GM21528 (cell line): ENCODE measurements around the gene ZCCHC8.
"Not testable (repeated sequence)": the region's sequence is repeated elsewhere in the genome, so short reads cannot be mapped to it uniquely, and the experiment has no call there.

Experiments
- ATAC-seq: cut with Tn5 transposase; IDR thresholded peaks from one replicate; pipeline ENCODE4 v1.9.1; 2021; ENCODE audit warnings: mild to moderate bottlenecking, moderate library complexity; ENCODE audit not compliant: unreplicated experiment, low FRiP score

The ZCCHC8 gene

DNA sequence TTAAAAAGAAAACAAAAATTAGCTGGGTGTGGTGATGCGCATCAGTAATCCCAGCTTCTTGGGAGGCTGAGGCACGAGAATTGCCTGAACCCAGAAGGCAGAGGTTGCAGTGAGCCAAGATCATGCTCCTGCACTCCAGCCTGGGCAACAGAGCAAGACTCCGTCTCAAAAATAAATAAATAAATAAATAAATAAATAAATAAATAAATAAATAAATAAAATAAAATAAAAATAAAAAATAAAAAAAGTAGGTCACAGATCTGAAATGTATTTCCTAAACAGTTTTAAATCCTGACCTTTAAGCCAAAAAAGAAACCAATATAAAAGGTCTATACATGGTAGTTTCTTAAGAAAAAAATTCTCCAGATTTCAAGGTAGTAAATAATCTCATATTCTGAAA is 12.3 kb upstream of the ZCCHC8 start:
- ATAC-seq: not testable (repeated sequence)

DNA sequence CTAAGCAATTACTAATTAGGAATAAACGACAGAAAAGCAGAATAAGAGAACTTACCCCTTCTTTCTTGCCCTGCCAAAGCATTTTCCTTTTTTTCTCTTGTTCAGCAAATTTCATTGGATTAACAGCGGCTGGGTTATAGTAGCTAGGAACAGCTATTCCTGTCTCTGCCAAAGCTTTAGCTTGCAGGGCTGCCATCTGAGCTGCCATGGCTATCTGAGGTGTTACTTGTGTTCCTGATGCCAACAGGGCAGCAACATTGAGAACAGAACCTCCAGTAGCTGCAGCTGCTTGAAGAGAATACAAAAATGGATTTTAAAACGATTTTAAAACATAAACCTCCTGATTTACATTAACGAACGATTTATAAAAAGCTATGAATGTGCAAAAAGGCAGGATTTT is 7.4 kb upstream of the ZCCHC8 start:
- ATAC-seq: no peak

- ATAC-seq: no peak
These were observed 5.7 kb upstream of the ZCCHC8 start for GRCh38 chr12:122506393-122506938.

DNA sequence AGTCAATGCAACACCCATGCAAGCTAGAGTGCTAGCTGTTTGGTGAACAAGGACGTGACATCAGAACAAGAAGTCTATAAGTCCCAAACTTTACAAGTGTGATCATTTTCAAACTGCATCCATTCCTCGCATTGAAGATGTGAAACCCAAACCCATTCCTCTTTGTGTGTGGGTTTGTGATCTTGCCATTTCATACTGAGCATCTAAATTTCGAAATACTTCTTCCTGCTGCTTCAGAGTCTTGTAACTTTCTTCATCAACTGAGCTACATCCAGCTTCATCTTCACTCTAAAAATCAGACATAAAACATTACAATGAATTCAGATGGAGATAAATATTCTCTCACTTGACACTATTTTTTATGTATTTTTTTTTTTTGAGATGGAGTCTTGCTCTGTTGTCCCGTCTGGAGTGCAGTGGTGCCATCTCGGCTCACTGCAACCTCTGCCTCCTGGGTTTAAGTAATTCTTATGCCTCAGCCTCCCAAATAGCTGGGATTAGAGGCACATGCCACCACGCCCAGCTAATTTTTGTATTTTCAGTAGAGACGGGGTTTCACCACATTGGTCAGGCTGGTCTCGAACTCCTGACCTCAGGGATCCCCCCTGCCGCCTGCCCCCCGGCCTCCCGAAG is 4.8 kb upstream of the ZCCHC8 start:
- no peak for ATAC-seq

GRCh38 chr12:122503783-122504590 is 3.3 kb upstream of the ZCCHC8 start:
- no peak for ATAC-seq

DNA sequence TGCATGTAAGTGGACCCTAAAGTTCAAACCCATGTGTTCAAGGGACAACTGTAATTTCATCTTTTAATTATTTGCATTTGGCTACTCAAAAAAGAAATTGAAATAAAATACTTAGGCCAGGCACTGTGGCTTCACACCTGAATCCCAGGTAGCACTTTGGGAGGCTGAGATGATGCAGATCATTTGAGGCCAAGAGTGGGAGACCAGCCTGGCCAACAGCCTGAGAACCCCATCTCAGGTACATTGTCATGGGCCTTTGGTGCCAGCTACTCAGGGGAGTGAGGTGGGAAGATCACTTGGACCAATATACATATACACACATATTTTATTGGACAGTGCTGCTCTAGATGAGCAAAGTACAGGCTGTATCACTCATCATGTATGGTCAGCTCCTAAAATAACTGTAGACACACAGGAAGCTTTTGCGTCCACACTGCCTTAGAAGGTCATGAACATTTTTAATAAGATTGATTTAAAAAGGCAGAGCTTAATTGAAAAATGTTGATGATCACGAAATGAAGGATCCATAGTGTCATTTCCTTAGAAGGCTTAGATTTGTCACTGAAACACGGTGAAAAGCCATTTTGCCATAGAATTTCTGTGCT is 2.5 kb upstream of the ZCCHC8 start:
- ATAC-seq: no peak

DNA sequence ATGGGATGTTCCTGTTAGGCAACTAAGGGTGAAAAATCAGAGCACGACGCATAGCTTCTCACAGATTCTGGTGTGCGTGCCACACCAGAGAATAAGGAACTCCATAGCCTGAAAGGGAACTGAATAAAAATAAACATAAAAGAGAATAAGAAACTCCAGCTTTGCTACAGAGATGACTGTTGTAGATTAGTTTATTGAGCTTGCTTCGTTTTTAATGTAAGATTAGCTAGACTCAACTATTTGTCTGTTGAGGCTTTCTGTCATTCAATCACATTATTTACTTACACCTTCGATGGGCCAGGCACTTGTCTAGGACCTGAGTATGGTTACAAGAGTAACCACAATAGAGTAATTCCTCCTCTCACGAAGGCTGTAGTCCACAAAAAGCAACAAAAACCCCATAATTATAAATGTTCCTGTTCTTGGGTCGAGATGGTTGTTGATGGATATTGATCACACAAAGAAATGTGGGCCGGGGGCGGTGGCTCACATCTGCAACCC is 807 bp upstream of the ZCCHC8 start:
- ATAC-seq: no peak

GRCh38 chr12:122499991-122500684 is 594 bp downstream of the ZCCHC8 start:
- peak; percentile 28 for ATAC-seq

DNA sequence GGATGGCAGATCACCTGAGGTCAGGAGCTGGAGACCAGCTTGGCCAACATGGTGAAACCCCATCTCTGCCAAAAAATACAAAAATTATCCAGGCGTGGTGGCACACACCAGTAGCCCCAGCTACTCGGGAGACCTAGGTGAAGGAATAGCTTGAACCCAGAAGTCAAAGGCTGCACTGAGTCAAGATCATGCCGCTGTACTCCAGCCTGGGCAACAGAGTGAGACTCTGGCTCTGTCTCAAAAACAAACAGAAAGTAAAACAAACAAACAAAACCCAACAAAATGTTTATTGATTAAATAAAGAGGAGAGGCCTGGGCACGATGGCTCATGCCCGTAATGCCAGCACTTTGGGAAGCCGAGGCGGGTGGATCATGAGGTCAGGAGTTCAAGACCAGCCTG is 5.5 kb downstream of the ZCCHC8 start:
- ATAC-seq: no peak

DNA sequence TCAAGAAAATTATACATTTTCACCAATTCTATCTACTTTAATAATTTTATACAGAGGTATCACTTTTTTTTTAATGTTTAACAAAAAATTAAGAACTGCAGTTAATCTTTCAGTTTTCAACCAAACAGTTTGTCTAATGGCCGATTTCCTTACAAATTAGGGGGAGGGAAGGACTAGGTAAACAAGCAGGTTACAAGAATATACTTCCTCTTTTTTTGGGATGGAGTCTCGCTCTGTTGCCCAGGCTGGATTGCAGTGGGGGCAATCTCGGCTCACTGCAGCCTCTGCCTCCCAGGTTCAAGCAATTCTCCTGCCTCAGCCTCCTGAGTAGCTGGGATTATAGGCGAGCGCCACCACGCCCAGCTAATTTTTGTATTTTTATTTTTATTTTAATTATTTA is 7.5 kb downstream of the ZCCHC8 start:
- not testable (repeated sequence) for ATAC-seq

DNA sequence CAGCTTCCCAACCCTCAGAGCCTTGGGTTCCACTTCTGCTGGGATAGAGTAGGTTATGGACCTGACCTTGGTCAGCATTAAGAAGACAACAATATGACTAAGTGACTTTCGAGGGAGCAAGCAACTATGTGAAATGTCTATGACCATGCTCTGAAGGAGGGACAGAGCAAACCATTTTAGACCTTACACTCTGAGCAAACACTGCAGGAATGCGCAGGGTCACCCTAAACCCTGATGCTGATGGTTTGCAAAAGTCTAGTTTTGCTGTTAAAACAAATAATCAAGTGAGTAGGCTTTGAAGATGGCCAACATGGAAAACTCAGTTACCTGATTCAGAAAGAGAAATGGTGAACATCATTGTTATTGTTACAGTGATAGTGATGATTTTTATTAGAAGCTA is 8.7 kb downstream of the ZCCHC8 start:
- no peak for ATAC-seq

DNA sequence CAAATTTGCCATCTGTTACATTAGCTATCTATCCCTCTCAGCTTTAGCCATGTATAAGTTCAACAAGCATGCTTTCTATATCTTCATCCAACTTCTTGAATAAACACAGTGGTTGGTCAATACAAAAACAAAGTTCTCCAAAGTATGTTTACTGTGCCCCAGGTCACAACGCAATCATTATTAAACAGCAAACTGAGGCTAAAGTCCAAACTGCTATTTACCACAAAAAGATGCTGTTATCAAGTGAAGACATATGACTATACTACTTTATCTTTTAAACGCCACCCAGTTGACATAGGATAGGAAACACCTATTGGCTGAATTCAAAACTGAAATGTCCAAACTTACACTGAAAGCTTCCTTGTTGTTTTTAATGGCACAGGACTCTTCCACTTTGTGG is 11.7 kb downstream of the ZCCHC8 start:
- no peak for ATAC-seq

DNA sequence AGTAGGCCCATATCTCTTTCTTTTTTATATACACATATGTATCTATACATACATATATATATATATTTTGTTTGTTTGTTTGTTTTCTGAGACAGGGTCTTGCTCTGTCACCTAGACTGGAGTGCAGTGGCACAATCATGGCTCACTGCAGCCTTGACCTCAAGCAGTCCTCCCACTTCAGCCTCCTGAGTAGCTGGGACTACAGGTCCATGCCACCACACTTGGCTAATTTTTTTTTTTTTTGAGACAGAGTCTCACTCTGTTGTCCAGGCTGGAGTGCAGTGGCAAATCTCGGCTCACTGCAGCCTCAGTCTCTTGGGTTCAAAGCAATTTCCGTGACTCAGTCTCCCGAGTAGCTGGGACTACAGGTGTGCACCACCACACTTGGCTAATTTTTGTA is 12.9 kb downstream of the ZCCHC8 start:
- not testable (repeated sequence) for ATAC-seq

GRCh38 chr12:122486805-122487426 is 13.8 kb downstream of the ZCCHC8 start:
- ATAC-seq: no peak

DNA sequence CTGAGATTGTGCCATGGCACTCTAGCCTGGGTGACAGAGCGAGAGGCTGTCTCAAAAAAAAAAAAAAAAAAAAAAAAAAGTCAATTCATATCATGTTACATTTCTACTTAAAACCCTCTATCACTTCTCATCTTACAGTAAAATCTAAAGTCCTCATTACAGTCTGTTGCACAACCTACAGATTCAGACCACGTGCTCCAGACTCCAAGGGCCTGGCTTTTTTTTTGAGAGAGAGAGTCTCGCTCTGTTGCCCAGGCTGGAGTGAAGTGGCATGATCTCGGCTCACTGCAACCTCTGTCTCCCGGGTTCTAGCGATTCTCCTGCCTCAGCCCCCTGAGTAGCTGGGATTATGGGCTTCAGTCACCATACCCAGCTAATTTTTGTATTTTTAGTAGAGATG is 14.4 kb downstream of the ZCCHC8 start:
- ATAC-seq: not testable (repeated sequence)

DNA sequence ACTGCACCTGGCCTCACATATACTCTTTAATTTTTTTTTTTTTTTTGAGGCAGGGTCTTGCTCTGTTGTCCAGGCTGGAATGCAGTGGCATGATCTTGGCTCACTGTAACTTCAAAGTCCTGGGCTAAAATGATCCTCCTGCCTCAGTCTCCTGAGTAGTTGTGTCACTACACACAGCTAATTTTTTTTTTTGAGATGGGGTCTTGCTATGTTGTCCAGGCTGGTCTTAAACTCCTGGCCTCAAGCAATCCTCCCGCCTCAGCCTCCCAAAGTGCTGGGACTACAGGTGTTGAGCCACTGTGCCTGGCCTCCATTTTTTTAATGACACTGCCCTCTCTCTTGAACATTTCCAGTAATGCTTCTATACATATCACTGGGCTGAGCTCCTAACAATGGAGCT is 16.3 kb downstream of the ZCCHC8 start:
- ATAC-seq: not testable (repeated sequence)

DNA sequence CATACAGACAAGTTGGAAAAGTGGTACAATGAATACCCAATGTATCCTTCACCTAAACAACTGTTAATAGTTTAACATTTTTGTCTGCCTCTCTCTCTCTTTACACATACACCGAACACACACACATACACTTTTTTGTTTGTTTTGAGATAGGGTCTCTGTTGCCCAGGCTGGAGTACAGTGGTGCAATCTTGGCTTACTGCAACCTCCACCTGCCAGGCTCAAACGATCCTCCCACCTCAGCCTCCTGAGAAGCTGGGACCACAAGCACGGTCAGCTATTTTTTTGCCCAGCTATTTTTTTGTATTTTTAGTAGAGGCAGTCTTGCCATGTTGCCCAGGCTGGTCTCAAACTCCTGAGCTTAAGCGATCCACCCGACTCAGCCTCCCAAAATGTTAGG is 16.8 kb downstream of the ZCCHC8 start:
- no peak for ATAC-seq

- ATAC-seq: no peak
These were observed 18.9 kb downstream of the ZCCHC8 start for GRCh38 chr12:122481861-122482260.

DNA sequence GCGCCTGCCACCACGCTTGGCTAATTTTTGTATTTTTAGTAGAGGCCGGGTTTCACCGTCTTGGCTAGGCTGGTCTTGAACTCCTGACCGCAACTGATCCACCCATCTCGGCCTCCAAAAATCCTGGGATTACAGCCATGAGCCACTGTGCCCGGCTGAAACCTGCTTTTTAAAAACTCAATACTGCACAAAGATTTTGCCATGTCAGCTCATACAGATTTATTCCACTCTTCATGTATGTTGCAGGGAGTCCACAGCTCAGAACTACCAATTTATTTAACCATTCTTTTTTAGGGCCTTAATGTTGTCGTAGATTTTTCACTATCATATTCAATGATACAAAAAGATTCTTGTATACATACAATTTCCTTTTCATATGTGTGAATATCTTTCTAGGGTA is 20.0 kb downstream of the ZCCHC8 start:
- no peak for ATAC-seq

- ATAC-seq: no peak
These were observed 26.4 kb downstream of the ZCCHC8 start for GRCh38 chr12:122474324-122474716.
